Fibroblast of mammary gland (primary cell): ENCODE measurements around the gene PTPRD.
"Not testable (repeated sequence)": the region's sequence is repeated elsewhere in the genome, so short reads cannot be mapped to it uniquely, and the experiment has no call there.

Experiments
- DNase-seq: peaks from one replicate; pipeline ENCODE4 v3.0.0-alpha.2; 2010; ENCODE audit warnings: low read depth
- H3K4me3 ChIP-seq: 2 replicates; pipeline ENCODE4 v1.5.1; 2011; ENCODE audit warnings: low read depth, mild to moderate bottlenecking, low read length, moderate library complexity; ENCODE audit not compliant: control insufficient read depth
- CTCF ChIP-seq: conservative IDR thresholded peaks from 2 replicates; pipeline ENCODE4 v1.5.1; 2011; ENCODE audit warnings: low read depth, low read length, inconsistent platforms; ENCODE audit not compliant: control insufficient read depth, insufficient read depth

The PTPRD gene

GRCh38 chr9:9319007-9319406 is 1293.8 kb downstream of the PTPRD start:
- DNase-seq = no peak
- TF ChIP-seq CTCF = no peak
- no peak overlapping the region for H3K4me3 ChIP-seq

DNA sequence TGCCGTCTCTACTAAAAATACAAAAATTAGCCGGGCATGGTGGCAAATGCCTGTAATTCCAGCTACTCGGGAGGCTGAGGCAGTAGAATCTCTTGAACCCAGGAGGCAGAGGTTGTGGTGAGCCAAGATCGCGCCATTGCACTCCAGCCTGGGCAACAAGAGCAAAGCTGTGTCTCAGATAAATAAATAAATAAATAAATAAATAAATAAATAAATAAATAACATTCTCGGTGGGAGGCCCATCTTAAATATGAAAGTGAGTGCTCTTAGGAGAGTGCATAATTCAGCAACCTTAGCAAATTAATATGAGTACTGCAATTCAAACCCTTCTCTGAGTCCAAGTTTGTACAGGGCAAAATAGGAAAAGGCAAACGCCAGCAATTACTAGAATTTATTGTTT is 1302.1 kb downstream of the PTPRD start:
- DNase-seq, H3K4me3 ChIP-seq: not testable (repeated sequence)

- no peak for DNase-seq
- no peak for TF ChIP-seq CTCF
- no peak overlapping the region for H3K4me3 ChIP-seq
These were observed 1307.2 kb downstream of the PTPRD start for GRCh38 chr9:9305600-9305999.

GRCh38 chr9:9299134-9299533 is 1313.7 kb downstream of the PTPRD start:
- DNase-seq = no peak
- no peak for TF ChIP-seq CTCF
- no peak overlapping the region for H3K4me3 ChIP-seq

GRCh38 chr9:9286001-9286400 is 1326.8 kb downstream of the PTPRD start:
- no peak for TF ChIP-seq CTCF
- DNase-seq = no peak
- H3K4me3 ChIP-seq = no peak overlapping the region

DNA sequence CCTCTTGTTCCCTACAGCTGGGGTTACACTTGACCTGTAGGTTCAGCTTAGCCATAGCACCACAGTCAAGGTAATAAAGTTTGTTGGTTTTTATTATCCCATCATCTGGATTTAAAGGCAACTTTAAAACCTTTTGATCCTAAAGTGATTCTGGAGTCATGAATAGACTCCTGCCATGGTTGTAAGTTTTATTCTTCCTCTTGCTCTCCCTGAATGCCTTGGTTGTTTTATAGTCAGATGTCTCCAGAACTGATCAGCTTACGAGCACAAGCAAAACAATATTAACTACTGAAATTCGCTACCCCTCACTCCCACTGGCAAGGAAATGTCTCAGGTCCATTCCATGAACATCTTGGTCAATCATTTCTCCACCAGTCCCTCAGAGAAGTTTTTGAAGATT is 1328.6 kb downstream of the PTPRD start:
- DNase-seq = no peak
- TF ChIP-seq CTCF = no peak
- no peak overlapping the region for H3K4me3 ChIP-seq

DNA sequence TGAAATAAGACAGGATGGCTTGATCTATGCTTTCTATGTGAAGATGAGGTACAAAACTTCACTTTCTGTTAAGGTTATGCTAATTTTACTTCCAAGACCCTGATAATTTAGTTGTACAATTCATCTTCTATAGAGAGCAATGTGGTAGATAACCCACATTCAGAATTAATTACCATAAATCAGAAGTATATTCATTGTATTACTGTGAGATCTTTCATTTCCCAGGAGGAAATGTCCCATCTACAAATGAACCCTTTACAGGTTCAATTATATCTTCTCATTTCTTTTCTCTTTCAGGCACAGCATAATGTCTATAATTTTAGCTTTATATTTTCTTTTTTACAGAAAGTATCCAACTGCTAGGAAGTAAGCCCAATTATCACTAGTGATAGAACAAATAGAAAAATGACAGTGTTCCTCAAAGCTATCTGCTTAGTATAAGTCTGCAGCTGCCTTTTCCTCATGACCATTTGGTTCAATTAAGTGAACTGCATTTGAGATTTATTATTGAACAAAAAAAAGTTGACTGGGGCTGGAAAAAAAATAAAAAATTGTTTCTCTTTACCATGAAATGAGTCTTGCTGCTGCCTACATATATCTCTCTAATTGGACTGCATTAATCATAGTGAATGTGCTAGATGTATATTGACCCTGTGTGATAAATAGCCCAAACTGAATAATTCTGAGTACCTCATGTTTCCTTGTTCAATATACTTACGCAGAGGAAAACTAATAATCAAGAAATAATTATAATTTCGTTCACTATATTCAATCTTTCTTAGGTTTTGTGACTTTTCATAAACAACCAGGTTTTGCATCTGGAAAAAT is 1329.4 kb downstream of the PTPRD start:
- DNase-seq = no peak
- no peak overlapping the region for H3K4me3 ChIP-seq
- no peak for TF ChIP-seq CTCF
